ENCODE measurements around the gene TFDP1. TPM values are rescaled to one million over a fixed set of nuclear protein-coding genes. Genes with fewer than 3 reads are reported as not detected.

TFDP1 gene
- total RNA-seq, 4 donors from 2014 or later, result 48.0 to 84.2 (median 53.9) TPM

- no peaks in the 10 kb centered on the region for H3K4me1 ChIP-seq
- H3K4me3 ChIP-seq (replicated peaks in 1 of 3), result no peak overlapping the region
- DNase-seq, result no peak
- no peaks in the 10 kb centered on the region for H3K27me3 ChIP-seq
- H3K9me3 ChIP-seq, result no peaks in the 10 kb centered on the region
- no peak overlapping the region for H3K27ac ChIP-seq
- H3K36me3 ChIP-seq, result peaks cover 8% of the 10 kb centered on the region in 2 donors
- 93 to 95% methylated on average over 16 of the region's 16 CpGs for WGBS, 2 donors
- TF ChIP-seq POLR2A (IDR thresholded peaks at IDR 0.05) (no peak), CTCF (IDR thresholded peaks at IDR 0.05) (no peak)
- intact Hi-C loops (cut with DNase I), result no loop called here
Observed at GRCh38 chr13:113627136-113627535, 42.6 kb downstream of the TFDP1 start.

GRCh38 chr13:113628291-113629270 lies 44.0 kb downstream of the TFDP1 start:
- DNase-seq, result no peak
- peaks cover 10 to 12% of the 10 kb centered on the region in 2 donors for H3K36me3 ChIP-seq
- H3K9me3 ChIP-seq, result no peaks in the 10 kb centered on the region
- WGBS, 2 donors, result 86 to 93% methylated on average over 20 to 30 of the region's 30 CpGs
- no peaks in the 10 kb centered on the region for H3K4me1 ChIP-seq
- intact Hi-C loops (cut with DNase I), result no loop called here
- TF ChIP-seq POLR2A (IDR thresholded peaks at IDR 0.05), result no peak
- no peak for TF ChIP-seq CTCF (IDR thresholded peaks at IDR 0.05)
- H3K27ac ChIP-seq, result no peak overlapping the region
- H3K4me3 ChIP-seq (replicated peaks in 1 of 3), result no peak overlapping the region
- H3K27me3 ChIP-seq, result no peaks in the 10 kb centered on the region

DNA sequence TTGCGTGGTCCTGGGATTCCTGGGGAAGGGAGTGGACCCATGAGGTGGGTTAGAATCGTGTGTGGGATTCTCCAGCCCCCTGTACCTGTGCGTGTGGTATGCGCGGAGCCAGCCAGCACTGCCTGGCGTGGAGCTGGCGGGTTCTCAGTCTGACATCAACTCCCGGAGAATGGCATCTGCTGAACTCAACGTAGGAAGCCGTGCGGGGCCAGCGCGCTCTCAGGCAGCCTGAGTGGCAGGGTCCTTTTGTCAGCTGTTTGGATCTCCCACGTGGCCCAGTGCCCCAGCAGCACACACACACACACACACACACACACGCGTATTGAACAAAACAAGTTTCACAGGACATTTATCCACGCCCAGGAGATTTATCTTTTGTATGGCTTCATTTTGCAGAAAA lies 45.3 kb downstream of the TFDP1 start:
- no peak for TF ChIP-seq CTCF (IDR thresholded peaks at IDR 0.05)
- TF ChIP-seq POLR2A (IDR thresholded peaks at IDR 0.05), result no peak
- Histone ChIP-seq H3K27me3 (no peaks in the 10 kb centered on the region), H3K9me3 (no peaks in the 10 kb centered on the region), H3K4me1 (no peaks in the 10 kb centered on the region), H3K36me3 (peaks cover 20 to 23% of the 10 kb centered on the region in 2 donors), H3K27ac (no peak overlapping the region), H3K4me3 (replicated peaks in 1 of 3) (no peak overlapping the region)
- WGBS, 2 donors, result 93 to 95% methylated on average over 14 to 16 of the region's 17 CpGs
- DNase-seq, result no peak
- intact Hi-C loops (cut with DNase I), result no loop called here

DNA sequence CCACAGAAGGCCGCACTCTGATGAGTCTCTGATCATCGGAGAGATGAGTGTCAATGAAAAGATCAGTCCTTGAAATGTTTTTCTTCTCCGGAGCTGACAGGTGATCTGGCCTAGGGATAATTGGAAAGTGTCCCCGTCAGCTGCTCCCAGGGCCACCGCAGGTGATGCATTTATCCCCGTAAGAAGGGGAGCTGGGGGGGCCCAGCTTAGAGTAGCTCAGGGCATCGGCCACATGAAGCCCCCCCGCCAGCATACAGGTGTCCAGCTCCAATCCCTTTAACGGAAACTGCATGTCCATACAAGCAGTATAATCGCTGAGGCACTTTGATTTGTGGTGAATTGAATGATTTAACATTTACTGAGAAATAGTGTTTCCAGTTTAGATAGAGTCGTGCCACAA lies 45.7 kb downstream of the TFDP1 start:
- Histone ChIP-seq H3K27me3 (no peaks in the 10 kb centered on the region), H3K4me3 (replicated peaks in 1 of 3) (no peak overlapping the region), H3K27ac (no peak overlapping the region), H3K9me3 (no peaks in the 10 kb centered on the region), H3K36me3 (peaks cover 24 to 27% of the 10 kb centered on the region in 2 donors), H3K4me1 (no peaks in the 10 kb centered on the region)
- intact Hi-C loops (cut with DNase I), result no loop called here
- TF ChIP-seq CTCF (IDR thresholded peaks at IDR 0.05) (no peak), POLR2A (IDR thresholded peaks at IDR 0.05) (no peak)
- no peak for DNase-seq
- 94 to 95% methylated on average over 11 of the region's 11 CpGs for WGBS, 2 donors

DNA sequence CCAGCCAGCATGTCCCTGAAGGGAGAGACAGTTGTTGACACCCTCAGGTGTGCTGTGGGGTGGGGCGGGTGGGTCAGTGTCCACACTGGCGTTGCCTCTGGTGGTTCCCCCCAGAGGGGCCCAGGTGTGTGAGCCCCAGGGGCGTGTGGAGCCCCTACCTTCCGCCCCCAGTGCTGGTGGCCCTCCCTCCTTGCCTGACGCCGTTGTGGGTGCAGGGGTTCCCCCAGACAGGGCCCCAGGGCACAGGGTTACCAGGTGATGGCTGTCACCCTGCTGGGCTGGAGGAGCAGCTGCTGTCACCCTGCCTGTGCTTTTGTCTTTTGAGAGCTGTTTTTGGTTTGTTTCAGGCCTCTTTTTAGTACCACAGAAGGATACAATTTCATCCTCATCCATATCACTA lies 46.3 kb downstream of the TFDP1 start:
- H3K9me3 ChIP-seq, result no peaks in the 10 kb centered on the region
- TF ChIP-seq CTCF (IDR thresholded peaks at IDR 0.05), result no peak
- TF ChIP-seq POLR2A (IDR thresholded peaks at IDR 0.05), result no peak
- intact Hi-C loops (cut with DNase I), result no loop called here
- no peak overlapping the region for H3K27ac ChIP-seq
- H3K27me3 ChIP-seq, result no peaks in the 10 kb centered on the region
- no peak for DNase-seq
- 89 to 92% methylated on average over 2 to 5 of the region's 6 CpGs for WGBS, 2 donors
- no peaks in the 10 kb centered on the region for H3K4me1 ChIP-seq
- no peak overlapping the region for H3K4me3 ChIP-seq (replicated peaks in 1 of 3)
- H3K36me3 ChIP-seq, result peaks cover 29 to 33% of the 10 kb centered on the region in 2 donors

Data from thyroid gland (tissue), 4 donors.